GM12878 (cell line): ENCODE data around the gene EPB41L4B. TPM values are rescaled to one million over a fixed set of nuclear protein-coding genes. Genes with fewer than 3 reads are reported as not detected.

Experiments
- BCL11A ChIP-seq: IDR thresholded peaks from 2 replicates; pipeline ENCODE4 v1.6.1; 2011; ENCODE audit warnings: low read depth, low read length
- CHD4 ChIP-seq: fragments of 200-600 bp; sonication (generic); IDR thresholded peaks from 2 replicates; pipeline ENCODE4 v1.6.1; 2016; ENCODE audit warnings: mild to moderate bottlenecking
- E4F1 ChIP-seq: fragments of 450-650 bp; IDR thresholded peaks from 2 replicates; pipeline ENCODE4 v1.6.1; 2018; ENCODE audit warnings: borderline replicate concordance, mild to moderate bottlenecking; ENCODE audit not compliant: partially characterized antibody
- GABPA ChIP-seq: IDR thresholded peaks from 2 replicates; pipeline ENCODE4 v1.6.1; 2014; ENCODE audit warnings: antibody characterized with exemption, low read depth, mild to moderate bottlenecking, inconsistent platforms
- GATAD2B ChIP-seq: fragments of 450-650 bp; conservative IDR thresholded peaks from 2 replicates; pipeline ENCODE4 v1.6.1; 2017; ENCODE audit warnings: low read depth, mild to moderate bottlenecking, moderate library complexity
- IRF3 ChIP-seq: fragments of 450-650 bp; IDR thresholded peaks from 2 replicates; pipeline ENCODE4 v1.6.1; 2014; ENCODE audit warnings: mild to moderate bottlenecking
- MYC ChIP-seq: IDR thresholded peaks from 2 replicates; pipeline ENCODE4 v1.6.1; 2011; ENCODE audit warnings: mild to moderate bottlenecking, low read length, moderate library complexity, inconsistent platforms; ENCODE audit not compliant: insufficient read depth, insufficient replicate concordance, insufficient read length, severe bottlenecking
- PBX3 ChIP-seq: IDR thresholded peaks from 2 replicates; pipeline ENCODE4 v1.6.1; 2011; ENCODE audit warnings: mild to moderate bottlenecking, low read depth, low read length, moderate library complexity; ENCODE audit not compliant: insufficient replicate concordance
- RAD51 ChIP-seq: fragments of 450-650 bp; IDR thresholded peaks from 2 replicates; pipeline ENCODE4 v1.6.1; 2016; ENCODE audit warnings: moderate library complexity, mild to moderate bottlenecking, inconsistent platforms
- RCOR1 ChIP-seq: conservative IDR thresholded peaks from 2 replicates; pipeline ENCODE4 v1.6.1; 2012; ENCODE audit warnings: low read depth, low read length, improper control_type of control experiment
- REST ChIP-seq: IDR thresholded peaks from 2 replicates; pipeline ENCODE4 v1.6.1; 2012; ENCODE audit warnings: mild to moderate bottlenecking, low read depth, low read length
- SMC3 ChIP-seq: IDR thresholded peaks from 2 replicates; pipeline ENCODE4 v1.6.1; 2011; ENCODE audit warnings: low read length, improper control_type of control experiment, borderline replicate concordance
- STAT1 ChIP-seq: fragments of 450-650 bp; conservative IDR thresholded peaks from 2 replicates; pipeline ENCODE4 v1.6.1; 2014; ENCODE audit warnings: antibody characterized with exemption, mild to moderate bottlenecking
- polyA plus RNA-seq, 11 experiments: library from polyadenylated mRNA; depleted of rRNA in 4 of 11; unstranded in 6 of 11; stranded (reverse) in 5 of 11; fragments of >200 nt; fragmentation: Nextera tagmentation in 4 of 11; fragmentation: Illumina TruSeq in 1 of 11; extraction: Ambion mirVana in 4 of 11; extraction: Trizol in 1 of 11; gene quantifications; 1 replicate in 1 of 11; 2 replicates in 10 of 11; pipeline versions ENCODE4 v1.2.1 to v1.2.3, GENCODE V29; 2011 to 2016; ENCODE audit warnings: inconsistent platforms in 2 of 11, missing spikeins in 2 of 11, low read depth in 1 of 11
- total RNA-seq, 4 experiments: library from RNA; depleted of rRNA in 3 of 4; stranded (reverse); fragments of >200 nt in 3 of 4; fragmentation: Illumina TruSeq in 1 of 4; extraction: Trizol in 1 of 4; gene quantifications; 2 replicates each; pipeline versions ENCODE4 v1.2.1 to v1.2.3, GENCODE V29; 2013 to 2021
- TF ChIP-seq, protein P1 (sequence below): fragments of 450-650 bp; IDR thresholded peaks from 2 replicates; pipeline ENCODE4 v1.6.1; 2018; ENCODE audit warnings: mild to moderate bottlenecking, low read depth, moderate library complexity; ENCODE audit not compliant: partially characterized antibody
- TF ChIP-seq, protein P2 (sequence below): IDR thresholded peaks from 2 replicates; pipeline ENCODE4 v1.6.1; 2012; ENCODE audit warnings: low read depth, low read length, improper control_type of control experiment

The EPB41L4B gene
- total and polyA plus RNA-seq, 10 of the 15 experiments (the other 5 are each of a cell fraction or from before 2014, with no cell fraction given), result 0.04 to 0.75 (median 0.13) TPM; not detected in 1

DNA sequence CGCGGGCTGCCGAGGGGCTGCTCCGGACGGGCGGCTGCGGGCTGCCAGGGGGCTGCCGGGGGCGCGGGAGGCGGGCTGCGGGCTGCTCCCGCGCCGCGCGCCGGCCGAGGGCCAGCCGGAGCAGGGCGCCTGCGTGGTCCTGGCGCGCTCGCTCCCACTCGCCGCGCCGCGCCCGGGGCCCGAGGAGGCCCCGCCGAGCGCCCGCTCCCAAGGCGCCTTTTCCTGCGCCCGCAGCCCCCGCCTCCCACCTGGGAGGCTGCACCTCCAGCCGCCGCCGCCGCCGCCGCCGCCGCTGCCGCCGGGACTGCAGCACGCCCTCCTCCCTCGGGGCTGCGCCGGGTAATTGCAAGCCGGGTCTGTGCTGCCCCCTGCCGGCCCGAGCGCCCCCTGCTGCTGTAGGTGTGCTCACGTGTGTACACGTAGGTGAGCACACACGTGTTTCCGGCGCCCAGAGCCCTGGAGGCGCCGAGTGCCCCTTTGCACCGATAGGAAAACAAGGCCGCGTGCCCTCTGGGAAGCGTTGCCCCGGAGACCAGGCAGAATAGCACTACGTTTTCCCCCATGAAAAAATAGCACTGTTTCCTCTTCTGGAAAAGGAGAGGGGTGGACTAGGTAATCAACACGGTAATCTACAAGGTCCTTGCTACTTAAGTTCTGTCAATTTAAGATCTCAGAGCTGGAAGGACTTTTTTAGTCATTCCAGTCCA lies at the start of gene EPB41L4B (continued):
- TF ChIP-seq GABPA, result peak; percentile 43; the same call in 1 of the 2 replicates
- 0 out of 2 replicates have a peak, but pooled peaks have one; percentile 44 for TF ChIP-seq RCOR1
- peak; percentile 54; the same call in 1 of the 2 replicates for TF ChIP-seq GATAD2B
- TF ChIP-seq IRF3, result no peak
- TF ChIP-seq, protein P1, sequence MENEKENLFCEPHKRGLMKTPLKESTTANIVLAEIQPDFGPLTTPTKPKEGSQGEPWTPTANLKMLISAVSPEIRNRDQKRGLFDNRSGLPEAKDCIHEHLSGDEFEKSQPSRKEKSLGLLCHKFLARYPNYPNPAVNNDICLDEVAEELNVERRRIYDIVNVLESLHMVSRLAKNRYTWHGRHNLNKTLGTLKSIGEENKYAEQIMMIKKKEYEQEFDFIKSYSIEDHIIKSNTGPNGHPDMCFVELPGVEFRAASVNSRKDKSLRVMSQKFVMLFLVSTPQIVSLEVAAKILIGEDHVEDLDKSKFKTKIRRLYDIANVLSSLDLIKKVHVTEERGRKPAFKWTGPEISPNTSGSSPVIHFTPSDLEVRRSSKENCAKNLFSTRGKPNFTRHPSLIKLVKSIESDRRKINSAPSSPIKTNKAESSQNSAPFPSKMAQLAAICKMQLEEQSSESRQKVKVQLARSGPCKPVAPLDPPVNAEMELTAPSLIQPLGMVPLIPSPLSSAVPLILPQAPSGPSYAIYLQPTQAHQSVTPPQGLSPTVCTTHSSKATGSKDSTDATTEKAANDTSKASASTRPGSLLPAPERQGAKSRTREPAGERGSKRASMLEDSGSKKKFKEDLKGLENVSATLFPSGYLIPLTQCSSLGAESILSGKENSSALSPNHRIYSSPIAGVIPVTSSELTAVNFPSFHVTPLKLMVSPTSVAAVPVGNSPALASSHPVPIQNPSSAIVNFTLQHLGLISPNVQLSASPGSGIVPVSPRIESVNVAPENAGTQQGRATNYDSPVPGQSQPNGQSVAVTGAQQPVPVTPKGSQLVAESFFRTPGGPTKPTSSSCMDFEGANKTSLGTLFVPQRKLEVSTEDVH, result no peak
- TF ChIP-seq, protein P2, sequence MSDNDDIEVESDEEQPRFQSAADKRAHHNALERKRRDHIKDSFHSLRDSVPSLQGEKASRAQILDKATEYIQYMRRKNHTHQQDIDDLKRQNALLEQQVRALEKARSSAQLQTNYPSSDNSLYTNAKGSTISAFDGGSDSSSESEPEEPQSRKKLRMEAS, result peak; percentile 88
- no peak for TF ChIP-seq PBX3
- no peak for TF ChIP-seq REST
- no peak for TF ChIP-seq STAT1
- TF ChIP-seq RAD51, result peak; percentile 74
- no peak for TF ChIP-seq BCL11A
- TF ChIP-seq MYC, result peak; percentile 61
- peak; percentile 48 for TF ChIP-seq SMC3
- no peak for TF ChIP-seq CHD4
- no peak for TF ChIP-seq E4F1
